HG03060 (cell line): Measurements from ENCODE around the gene LMAN1.

ENCODE experiments used
- ATAC-seq: cut with Tn5 transposase; IDR thresholded peaks from one replicate; pipeline ENCODE4 v1.9.1; 2021; ENCODE audit warnings: low read depth, moderate number of reproducible peaks; ENCODE audit not compliant: unreplicated experiment

LMAN1 gene, protein sequence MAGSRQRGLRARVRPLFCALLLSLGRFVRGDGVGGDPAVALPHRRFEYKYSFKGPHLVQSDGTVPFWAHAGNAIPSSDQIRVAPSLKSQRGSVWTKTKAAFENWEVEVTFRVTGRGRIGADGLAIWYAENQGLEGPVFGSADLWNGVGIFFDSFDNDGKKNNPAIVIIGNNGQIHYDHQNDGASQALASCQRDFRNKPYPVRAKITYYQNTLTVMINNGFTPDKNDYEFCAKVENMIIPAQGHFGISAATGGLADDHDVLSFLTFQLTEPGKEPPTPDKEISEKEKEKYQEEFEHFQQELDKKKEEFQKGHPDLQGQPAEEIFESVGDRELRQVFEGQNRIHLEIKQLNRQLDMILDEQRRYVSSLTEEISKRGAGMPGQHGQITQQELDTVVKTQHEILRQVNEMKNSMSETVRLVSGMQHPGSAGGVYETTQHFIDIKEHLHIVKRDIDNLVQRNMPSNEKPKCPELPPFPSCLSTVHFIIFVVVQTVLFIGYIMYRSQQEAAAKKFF

DNA sequence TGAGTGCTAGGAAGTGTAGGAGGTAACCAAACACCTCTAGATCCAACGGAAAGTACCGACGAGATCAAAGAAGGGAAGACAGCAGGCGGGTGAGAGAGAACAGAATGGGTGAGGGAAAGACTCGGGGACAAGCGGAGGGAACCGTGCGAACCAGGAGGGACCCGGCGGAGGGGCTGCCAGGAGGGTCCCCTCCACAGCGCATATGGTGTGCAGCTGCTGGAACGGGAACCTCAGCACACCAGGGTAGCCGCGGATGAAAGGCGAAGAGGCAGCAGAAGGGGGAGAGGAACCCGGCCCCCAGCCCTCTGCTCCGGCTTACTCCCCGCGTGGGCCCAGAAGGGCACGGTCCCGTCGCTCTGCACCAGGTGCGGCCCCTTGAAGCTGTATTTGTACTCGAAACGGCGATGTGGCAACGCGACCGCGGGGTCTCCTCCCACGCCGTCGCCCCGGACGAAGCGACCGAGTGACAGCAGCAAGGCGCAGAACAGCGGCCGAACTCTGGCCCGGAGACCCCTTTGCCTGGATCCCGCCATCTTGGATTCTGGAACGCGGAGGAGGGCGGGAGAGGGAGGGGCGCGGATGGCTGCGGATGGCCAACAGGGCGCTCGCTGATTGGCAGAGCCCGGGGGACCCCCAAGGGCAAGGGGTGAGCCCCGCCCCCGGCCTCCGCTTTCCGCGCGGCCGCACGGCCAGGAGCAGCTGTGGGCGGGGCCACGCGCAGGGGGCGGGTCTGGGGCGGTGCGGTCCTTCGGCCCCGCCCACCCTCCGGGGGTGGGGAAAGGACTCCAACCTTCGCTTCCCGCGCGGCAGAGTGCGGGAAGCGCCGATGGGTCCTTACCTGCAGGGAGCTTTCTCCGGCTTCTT lies at the start of gene LMAN1:
LMAN1 (minus strand) TSS at position 554 of the 864 bp plus-strand sequence; CDS start at position 533, 21 bp downstream.
- peak; percentile 70 for ATAC-seq

DNA sequence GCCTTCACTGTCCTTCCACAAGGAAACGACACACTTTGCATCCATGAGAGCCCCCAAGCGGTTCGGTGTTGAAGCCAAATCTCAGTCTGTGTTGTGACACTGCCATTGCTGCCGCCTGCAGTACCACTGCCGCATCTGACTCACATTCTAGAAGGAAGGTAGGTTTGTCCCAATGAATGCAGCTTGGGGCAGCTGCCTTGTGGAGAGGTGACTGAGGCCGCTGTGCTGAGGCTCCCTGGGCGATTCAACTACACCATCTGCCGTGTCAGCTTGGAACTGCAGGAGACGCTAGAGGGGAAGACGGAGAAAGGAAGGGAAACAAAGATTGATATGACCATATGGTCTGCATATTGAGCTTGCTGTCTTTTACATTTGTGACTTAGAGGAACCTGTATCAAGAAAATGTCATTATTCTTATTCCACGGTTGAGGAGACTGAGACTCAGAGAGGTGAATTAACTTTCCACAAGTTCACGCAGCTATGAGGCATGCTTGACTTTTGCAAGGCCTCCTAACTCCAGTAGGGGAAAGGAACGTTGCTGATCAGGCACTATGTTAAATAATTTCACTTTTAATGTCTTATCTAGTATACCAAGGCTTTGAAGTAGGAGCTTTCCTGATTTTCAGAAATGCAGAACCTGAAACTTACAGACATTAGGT lies 43.5 kb upstream of the LMAN1 start:
- ATAC-seq: no peak

DNA sequence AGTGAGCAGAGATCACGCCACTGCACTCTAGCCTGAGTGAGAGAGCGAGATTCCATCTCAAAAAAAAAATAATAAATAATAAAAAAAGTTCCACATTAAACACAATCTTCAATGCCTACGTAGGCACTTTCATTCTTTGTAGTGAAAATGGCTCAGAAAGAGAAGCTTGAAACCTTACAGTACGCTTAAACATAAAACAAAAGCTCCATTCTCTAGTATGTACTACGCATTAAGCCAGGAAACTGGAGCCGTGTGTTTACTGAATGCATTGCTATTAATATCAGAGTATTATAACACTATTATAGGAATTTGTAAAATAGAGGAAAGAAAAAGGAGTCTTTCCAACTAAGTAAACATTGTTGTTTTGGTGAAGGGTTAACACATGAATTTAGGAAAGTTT lies 41.3 kb upstream of the LMAN1 start:
- no peak for ATAC-seq

DNA sequence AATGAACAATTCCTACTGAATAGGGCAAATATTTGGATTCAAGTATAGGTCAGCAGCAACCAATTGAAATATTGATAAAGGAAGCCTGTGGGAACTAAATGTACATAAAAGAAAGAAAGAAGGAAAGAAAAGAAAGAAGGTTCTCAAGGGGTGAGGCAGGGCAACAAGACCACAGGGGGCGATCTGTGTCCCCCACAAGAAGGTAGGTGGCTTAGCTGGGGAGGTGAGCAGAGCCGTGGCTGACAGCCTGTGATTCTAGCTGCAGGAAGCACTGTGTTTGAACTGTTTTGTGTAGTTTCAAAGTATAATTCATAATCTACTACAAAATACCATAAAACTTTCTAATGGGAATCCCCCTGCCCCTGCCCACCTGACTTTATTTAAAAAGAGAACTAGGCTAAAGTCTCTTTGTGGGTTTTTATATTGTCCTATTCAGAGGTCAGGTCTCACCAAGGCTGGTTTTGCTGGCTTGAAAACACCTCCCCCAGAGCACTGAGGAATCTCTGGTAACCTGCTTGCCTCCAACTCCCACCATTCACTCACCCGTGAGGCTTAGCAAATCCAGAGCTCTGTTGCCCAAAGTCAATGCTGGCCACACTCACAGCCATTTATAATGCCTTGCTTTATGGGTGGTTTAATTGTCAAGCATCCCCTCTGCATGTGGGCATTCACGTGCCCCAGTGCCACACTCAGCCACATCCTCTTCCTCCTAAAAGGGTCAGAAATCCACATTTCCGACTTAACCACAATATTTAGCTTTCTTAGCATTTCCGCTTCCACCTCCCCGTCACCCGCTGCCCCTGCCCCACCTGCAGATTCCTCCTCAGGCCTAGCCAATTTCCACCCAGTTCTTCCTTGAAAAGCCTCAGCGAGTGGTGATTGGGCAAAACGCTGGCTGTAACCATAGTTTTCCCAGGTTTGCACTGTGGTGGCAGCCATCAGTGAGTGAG lies 36.4 kb upstream of the LMAN1 start:
- no peak for ATAC-seq

DNA sequence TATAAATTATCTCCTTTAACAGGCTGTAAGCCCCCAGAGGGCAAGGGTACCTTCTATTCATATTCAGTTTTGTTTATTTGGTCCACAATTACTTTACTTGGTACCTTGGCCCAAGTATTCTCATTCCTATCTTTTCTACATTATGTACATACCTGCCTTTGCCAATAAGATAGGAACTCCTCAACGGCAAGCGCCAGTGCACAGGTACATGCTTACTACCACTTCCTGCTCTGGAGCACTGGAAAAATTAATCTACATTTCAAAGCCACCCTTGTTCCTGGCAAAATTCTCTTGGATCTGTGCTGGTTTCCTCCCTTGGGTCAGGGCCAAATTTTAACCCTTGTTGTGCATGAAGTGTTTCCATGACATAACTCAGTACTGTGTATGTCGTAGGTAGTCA lies 34.3 kb upstream of the LMAN1 start:
- ATAC-seq: no peak

DNA sequence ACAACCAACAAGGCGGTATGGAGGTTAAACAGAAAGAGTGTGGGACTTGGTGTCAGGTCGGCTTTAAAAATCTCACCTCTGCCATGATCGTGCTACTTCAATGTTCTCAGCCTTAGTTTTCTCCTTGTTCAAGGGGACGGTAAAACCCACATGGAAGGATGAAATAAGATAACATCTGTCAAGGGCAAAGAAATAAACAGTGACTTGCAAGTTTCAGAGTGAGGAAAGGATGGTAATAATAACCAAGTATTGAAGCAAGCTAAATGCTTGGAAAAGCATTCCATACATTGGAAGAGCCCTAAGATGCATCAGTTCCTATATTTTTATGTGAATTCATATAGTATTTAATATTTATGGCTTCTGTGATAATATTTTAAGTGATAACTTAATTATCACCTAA lies 29.8 kb upstream of the LMAN1 start:
- no peak for ATAC-seq

DNA sequence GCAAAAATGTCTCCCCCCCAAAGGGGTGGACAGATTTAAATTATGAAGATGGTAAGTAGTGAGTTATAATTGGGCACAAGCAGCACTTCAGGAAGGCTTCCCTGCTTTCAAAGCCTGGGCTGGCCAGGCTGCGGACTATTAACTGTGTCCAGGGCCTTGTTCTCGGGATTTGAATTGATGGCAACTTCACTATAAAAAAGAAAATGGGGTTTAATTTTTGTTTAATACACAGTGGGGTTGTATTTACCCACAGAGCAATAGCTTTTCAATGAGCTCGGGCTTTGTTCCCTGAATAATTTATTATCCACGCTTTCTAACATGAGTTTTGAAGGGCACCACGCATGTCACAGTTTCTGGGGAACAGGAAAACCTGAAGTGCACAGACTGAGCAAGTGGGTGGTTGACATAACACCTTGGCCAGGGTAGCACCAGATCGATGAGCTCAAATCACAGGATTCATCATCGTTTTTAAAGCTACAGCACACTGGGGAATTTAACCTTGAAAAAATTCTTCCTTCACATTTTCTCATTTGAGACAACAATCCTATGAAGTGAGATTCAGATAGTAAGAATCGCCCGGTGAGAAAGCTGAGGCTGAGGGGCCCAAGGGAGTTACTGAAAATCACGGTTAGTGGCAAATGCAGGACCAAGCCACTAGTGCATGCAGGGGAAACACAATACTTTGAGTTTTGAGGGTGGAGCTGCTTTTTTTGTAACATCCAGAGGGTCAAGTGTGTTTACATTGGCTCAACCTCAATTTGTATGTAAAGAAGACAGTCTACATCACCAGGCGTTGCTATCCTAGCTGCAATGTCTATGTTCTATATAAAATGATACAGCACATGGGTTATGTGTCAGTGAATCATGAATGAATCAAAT lies 28.9 kb upstream of the LMAN1 start:
- ATAC-seq: no peak

DNA sequence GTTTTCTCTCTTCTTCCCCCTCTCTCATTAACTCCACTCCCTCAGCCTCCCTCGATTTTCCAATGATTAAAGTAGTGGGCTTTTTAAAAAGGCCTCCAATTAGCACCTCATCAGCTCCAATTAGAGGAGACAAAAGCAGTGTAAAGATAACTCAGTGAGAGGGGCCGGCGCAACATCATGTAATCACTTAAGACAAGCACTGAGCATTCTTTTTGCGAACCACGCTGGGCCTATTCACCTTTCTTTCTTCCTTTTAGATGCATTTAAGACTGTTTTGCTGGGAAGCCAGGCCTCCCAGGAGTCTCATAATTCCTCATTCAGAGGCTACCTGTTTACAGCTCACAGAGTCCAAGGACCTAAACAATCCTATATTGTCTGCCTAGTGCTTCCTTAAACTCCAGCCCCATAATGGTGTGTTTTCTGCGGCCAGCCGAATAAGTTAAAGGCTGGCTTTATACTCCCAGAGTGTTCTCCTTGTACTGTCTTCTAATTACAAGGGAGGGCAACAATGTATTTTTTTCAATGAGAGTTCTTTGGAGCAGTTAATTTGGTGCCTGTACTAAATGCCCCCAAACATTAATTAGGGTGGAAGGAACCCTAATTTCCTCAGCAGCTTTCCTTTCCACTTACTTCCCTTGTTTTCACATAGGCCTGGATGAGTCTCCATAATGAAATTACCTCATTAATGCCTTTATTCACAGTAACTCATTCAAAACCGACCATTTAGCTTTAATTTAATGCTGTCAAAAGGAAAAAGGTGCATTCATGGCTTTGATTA lies 28.0 kb upstream of the LMAN1 start:
- ATAC-seq: no peak

DNA sequence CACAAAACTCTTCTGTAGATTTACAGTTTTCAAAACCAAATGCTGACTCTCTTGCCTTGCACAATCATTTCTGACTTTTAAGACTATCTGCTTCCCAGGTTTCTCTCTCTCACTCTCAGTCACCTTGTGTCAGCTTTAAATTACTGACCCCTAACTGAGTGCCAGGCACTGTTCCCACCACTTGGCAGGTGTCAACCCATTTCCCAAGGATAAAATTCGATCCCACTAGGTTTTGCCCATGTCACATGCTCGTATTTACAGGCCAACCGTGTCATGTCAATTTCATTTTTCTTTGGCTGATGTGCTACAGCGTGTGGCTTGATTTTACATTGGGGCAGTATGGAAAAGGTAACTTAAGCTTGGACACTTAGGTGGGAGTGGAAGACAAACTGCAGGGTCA lies 26.1 kb upstream of the LMAN1 start:
- no peak for ATAC-seq

DNA sequence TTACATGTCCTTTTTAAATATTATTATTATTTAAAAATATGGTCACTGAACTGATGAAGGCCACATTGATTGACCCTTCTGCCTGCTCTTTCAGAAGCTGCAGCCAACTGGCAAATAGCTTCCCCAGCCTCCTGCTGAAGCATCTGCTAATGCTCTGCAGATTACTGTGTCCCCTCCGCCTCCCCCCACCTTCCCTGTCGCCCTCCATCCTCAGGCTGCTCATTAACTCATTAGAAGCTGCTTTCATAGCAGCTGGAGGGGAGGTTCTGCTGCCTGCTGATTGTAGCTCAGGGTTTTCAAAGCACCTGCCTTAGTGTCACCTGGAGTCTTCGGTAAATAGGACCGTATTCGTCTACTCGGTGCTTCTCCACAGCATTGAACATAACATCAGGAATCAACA lies 24.8 kb upstream of the LMAN1 start:
- ATAC-seq: no peak

DNA sequence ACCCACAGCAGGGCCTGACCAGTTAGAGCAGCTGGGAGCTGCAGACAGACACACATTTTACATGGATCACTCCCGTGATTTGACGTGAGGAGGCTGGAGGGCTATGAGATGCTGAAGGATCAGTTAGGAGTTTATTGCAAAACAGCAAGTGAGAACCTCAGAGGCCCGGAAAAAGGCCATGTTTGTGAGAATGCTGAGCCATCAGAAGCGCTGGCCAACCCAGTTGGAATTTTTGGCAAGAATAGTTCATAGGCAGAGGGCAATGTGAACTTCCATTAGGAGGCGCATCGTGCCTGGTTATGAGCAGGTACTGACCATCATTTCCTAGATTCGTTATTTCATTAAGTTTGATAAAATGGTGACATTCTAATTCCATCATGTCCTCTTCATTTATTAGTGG lies 23.3 kb upstream of the LMAN1 start:
- no peak for ATAC-seq

DNA sequence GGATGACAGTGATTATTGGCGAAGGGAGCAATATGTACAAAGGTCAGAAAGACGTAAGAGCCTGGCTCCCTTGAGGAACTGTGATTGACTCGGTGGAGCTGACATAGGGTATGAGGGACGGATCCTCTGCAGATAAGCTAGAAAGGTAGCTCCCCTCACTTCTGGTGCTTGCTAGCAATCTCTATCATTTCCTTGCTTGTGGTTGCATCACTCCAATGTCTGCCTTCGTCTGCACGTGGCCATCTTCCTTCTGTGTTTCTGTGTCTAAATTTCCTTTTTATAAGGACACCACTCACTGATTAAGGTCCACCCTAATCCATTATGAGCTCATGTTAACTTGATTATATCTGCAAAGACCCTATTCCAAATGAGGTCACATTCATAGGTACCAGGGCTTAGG lies 22.9 kb upstream of the LMAN1 start:
- ATAC-seq: no peak

DNA sequence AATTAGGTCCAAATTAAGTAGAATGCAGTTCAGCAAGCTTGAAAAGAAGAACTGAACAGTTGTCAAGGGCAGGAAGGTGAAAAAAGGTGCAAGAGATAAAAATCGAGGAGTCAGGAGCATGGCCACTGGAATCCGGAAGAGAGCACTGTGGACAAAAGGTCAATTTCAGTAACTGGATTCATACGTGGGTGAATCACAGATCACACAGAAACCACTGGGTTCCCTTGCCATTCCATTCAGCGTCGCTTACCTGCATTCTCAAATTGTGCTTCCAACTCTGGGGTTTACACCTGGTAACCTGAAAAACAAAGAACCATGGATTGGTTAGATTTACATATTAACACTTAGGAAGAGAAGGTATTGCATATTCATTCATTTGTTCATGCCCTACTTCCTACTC lies 21.6 kb upstream of the LMAN1 start:
- ATAC-seq: no peak

DNA sequence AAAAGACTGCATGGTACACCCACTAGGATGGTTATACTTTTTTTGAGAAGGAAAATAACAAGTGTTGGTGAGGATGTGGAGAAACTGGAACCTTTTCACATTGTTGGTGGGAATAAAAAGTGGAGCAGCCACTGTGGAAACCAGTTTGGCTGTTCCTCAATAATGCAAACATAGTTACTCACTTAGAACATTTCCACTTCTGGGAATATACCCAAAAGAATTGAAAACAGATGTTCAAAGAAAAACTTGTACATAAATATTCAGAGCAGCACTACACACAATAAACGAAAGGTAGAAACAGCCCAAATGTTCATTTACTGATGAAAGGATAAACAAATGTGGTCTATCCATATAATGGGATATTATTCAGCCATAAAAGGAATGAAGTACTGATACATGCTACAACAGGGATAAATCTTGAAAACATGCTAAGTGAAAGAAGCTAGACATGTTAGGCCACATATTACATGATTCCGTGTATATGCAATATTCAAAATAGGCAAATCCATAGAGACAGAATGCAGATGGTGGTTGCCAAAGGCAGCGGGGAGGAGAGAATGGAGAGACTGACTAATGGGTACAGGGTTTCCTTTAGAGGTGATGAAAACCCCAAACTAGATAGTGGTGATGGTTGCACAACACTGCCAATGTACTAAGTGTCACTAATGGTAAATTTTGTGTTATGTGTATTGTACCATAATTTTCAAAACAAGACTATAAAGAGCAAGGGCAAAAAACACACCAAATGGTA lies 20.9 kb upstream of the LMAN1 start:
- no peak for ATAC-seq

DNA sequence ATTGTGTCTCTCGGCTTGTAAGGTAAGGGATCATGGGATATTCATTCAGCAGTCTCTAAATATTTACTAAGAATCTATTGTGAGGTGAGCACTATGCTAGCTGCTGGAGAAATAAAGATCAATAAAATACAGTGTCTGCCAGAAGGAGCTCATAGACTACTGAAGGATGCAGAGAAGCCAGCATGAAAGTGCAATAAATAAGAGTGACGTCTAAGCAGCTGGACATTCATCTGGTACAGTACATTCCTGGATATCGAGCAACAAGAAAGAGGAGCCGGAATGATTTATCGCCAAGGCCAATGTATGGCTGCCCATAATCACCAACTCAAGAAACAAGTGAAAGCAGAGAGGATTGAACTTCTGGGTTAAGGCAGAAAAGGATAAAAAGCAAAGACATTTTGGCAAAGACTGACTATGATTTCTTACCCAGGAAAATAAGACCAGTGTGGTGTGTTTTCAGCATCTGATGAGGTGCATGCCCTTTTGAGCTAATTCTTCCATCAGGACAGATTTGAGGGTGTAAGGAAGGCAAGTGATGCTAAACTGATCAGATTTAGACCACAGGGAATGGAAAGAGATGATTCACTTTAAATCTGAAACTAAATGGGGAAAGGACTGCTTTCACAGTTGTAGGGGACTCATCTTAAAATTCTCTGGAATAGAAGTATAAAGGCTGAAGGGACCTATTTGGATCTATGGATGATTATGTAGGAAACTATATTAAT lies 18.7 kb upstream of the LMAN1 start:
- ATAC-seq: no peak

DNA sequence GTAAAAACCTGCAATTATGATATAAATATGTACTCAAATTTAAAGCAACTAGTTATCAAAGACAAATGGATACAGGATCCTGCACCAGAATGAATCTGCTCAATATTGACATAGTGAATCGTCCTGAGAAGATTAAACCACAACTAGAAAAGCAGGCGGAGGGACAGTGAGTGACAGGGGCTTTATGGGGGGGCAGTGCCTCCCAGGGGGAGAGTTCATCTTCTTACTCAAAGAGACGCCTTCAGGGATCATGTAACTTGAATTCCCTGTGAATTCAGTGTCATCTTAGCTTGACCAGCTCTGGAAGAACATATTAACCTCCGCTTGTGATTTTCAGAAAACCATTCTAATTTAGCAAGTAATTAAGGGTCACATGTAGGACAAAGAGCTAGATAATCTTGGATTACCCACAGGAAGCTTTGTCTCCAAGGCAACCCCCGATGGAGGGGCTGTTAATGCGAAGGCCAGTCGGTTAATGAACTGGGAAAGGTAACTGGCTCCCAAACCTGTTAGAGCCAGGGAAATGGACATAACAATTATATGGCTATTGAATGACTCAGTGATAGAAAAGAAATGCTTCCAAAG lies 17.4 kb upstream of the LMAN1 start:
- no peak for ATAC-seq

DNA sequence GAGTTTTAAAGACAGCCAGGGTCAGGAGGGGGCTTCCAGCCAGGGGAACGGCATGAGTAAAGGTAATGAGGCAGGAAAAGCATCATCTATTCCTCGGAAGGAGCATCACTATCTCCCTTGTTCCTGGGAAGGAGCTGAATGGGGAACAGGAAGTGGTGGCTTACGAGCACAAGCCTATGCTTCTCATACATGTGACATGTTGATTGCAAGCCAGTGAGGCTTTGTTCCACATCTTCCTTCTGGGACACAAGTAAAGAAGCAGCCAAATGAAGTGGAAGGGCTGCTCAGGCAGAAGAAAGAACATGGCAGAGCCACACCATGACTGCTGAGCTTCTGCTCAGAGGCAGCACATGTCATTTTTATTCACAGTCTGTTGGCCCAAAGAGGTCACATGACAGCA lies 15.1 kb upstream of the LMAN1 start:
- ATAC-seq: no peak
